ENCODE data around the gene LRRC45. TPM values are rescaled to one million over a fixed set of nuclear protein-coding genes. Genes with fewer than 3 reads are reported as not detected.

The LRRC45 gene
- total and polyA plus RNA-seq, 9 of the 15 experiments (the other 6 are each of a cell fraction or from before 2014, with no cell fraction given) = 3.5 to 21.5 (median 11.2) TPM; not detected in 2

GRCh38 chr17:82031885-82032627, 9.0 kb downstream of the LRRC45 start (continued):
- TF ChIP-seq NONO (IDR thresholded peaks at IDR 0.05; ENCODE audit: low read depth in 2 of 2, low read length in 1 of 2) (peak in 1 of 2 experiments; percentile 71; a peak in 1 of 4 replicates), POLR2B (IDR thresholded peaks at IDR 0.05; ENCODE audit: low read depth, partially characterized antibody) (peak; percentile 54), ZNF124 (CRISPR knock-in tag; IDR thresholded peaks at IDR 0.05) (no peak), SMARCC2 (IDR thresholded peaks at IDR 0.05; ENCODE audit: low read depth) (0 out of 2 replicates have a peak, but pooled peaks have one; percentile 36), ZBTB7A (IDR thresholded peaks at IDR 0.05; ENCODE audit: borderline replicate concordance, control insufficient read depth, low read depth, low read length) (peak; percentile 31; the same call in 1 of the 2 replicates), SRF (CRISPR knock-in tag; IDR thresholded peaks at IDR 0.05) (peak in 1 of 2 experiments; percentile 34; a peak in 1 of 4 replicates), E2F4 (CRISPR knock-in tag; IDR thresholded peaks at IDR 0.05; ENCODE audit: low read depth) (no peak), ZKSCAN1 (IDR thresholded peaks at IDR 0.05; ENCODE audit: low read depth, low read length) (0 out of 2 replicates have a peak, but pooled peaks have one; percentile 32), ZNF253 (CRISPR knock-in tag; conservative IDR thresholded peaks at IDR 0.05) (no peak), CC2D1A (IDR thresholded peaks at IDR 0.05) (no peak), TOE1 (IDR thresholded peaks at IDR 0.05; ENCODE audit: borderline replicate concordance) (peak; percentile 40; the same call in 1 of the 2 replicates), TOE1 (CRISPR knock-in tag; IDR thresholded peaks at IDR 0.05; ENCODE audit: borderline replicate concordance, low read depth) (no peak), ESRRA (IDR thresholded peaks at IDR 0.05; ENCODE audit: borderline replicate concordance, low read depth) (peak; percentile 30; the same call in 1 of the 2 replicates), USF1 (CRISPR knock-in tag; IDR thresholded peaks at IDR 0.05) (peak; percentile 36; the same call in 1 of the 2 replicates), RB1 (IDR thresholded peaks at IDR 0.05; ENCODE audit: low read depth) (peak; percentile 63), PHF20 (IDR thresholded peaks at IDR 0.05; ENCODE audit: partially characterized antibody) (peak; percentile 53), KDM5B (IDR thresholded peaks at IDR 0.05; ENCODE audit: insufficient replicate concordance, low read depth, low read length) (peak; percentile 52), ZBTB9 (CRISPR knock-in tag; IDR thresholded peaks at IDR 0.05) (0 out of 2 replicates have a peak, but pooled peaks have one; percentile 66)
- TF ChIP-seq, protein P1, sequence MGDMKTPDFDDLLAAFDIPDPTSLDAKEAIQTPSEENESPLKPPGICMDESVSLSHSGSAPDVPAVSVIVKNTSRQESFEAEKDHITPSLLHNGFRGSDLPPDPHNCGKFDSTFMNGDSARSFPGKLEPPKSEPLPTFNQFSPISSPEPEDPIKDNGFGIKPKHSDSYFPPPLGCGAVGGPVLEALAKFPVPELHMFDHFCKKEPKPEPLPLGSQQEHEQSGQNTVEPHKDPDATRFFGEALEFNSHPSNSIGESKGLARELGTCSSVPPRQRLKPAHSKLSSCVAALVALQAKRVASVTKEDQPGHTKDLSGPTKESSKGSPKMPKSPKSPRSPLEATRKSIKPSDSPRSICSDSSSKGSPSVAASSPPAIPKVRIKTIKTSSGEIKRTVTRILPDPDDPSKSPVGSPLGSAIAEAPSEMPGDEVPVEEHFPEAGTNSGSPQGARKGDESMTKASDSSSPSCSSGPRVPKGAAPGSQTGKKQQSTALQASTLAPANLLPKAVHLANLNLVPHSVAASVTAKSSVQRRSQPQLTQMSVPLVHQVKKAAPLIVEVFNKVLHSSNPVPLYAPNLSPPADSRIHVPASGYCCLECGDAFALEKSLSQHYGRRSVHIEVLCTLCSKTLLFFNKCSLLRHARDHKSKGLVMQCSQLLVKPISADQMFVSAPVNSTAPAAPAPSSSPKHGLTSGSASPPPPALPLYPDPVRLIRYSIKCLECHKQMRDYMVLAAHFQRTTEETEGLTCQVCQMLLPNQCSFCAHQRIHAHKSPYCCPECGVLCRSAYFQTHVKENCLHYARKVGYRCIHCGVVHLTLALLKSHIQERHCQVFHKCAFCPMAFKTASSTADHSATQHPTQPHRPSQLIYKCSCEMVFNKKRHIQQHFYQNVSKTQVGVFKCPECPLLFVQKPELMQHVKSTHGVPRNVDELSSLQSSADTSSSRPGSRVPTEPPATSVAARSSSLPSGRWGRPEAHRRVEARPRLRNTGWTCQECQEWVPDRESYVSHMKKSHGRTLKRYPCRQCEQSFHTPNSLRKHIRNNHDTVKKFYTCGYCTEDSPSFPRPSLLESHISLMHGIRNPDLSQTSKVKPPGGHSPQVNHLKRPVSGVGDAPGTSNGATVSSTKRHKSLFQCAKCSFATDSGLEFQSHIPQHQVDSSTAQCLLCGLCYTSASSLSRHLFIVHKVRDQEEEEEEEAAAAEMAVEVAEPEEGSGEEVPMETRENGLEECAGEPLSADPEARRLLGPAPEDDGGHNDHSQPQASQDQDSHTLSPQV (IDR thresholded peaks at IDR 0.05) = peak; percentile 77; the same call in 1 of the 2 replicates
